ENCODE data around the gene ZBTB32.
A peak's percentile ranks its signal among the peaks of the same experiment; 100 is the strongest.
"Not testable (repeated sequence)": the region's sequence is repeated elsewhere in the genome, so short reads cannot be mapped to it uniquely, and the experiment has no call there.

Gene ZBTB32

DNA sequence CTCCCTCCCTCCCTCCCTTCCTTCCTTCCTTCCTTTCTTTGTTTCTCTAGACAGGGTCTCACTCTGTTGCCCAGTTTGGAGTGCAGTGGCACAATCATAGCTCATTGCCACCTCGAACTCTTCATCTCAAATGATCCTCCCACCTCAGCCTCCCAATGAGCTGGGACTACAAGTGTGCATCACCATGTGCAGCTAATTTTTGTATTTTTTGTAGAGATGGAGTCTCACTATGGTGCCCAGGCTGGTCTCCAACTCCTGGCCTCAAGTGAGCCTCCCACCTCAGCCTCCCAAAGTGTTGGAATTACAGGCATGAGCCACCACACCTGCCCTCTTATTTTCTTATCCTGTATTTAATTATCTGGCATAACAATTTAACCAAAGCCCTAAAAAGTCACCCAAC lies 33.7 kb upstream of the ZBTB32 start:
- Histone ChIP-seq H3K27ac (ENCODE audit: low read length) (no peak overlapping the region), H3K4me1 (ENCODE audit: insufficient read depth, low read length) (no peaks in the 10 kb centered on the region), H3K9me3 (ENCODE audit: insufficient read depth, low read depth, low read length) (no peaks in the 10 kb centered on the region), H3K36me3 (ENCODE audit: insufficient read depth, low read depth, low read length) (no peaks in the 10 kb centered on the region), H3K27me3 (ENCODE audit: insufficient read depth, low read length) (peaks cover 36% of the 10 kb centered on the region), H3K9ac (ENCODE audit: low read depth, low read length) (no peak overlapping the region), H3K4me3 (ENCODE audit: low read length) (no peak overlapping the region)

DNA sequence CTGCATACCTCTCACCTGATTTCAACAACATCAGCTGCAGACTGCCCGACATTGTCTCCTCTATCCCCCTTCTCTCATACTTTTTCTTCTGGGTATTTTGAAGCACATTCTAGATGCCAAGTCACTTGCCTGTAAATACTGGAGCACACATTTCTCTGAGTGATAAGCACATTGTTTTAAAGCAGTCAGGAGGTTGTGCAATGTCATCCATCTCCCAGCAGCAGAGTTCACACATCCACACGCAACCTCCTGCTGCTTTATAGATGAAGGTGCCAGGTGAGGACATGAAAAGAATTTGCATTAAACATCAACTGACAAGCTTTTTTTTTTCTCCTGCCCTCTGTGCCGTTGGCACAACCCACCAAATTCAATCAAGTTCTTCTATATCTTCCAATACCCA lies 32.5 kb upstream of the ZBTB32 start:
- Histone ChIP-seq H3K9me3 (ENCODE audit: insufficient read depth, low read depth, low read length) (no peaks in the 10 kb centered on the region), H3K4me3 (ENCODE audit: low read length) (no peak overlapping the region), H3K27me3 (ENCODE audit: insufficient read depth, low read length) (peaks cover 36% of the 10 kb centered on the region), H3K36me3 (ENCODE audit: insufficient read depth, low read depth, low read length) (no peaks in the 10 kb centered on the region), H3K27ac (ENCODE audit: low read length) (no peak overlapping the region), H3K4me1 (ENCODE audit: insufficient read depth, low read length) (no peaks in the 10 kb centered on the region), H3K9ac (ENCODE audit: low read depth, low read length) (no peak overlapping the region)

DNA sequence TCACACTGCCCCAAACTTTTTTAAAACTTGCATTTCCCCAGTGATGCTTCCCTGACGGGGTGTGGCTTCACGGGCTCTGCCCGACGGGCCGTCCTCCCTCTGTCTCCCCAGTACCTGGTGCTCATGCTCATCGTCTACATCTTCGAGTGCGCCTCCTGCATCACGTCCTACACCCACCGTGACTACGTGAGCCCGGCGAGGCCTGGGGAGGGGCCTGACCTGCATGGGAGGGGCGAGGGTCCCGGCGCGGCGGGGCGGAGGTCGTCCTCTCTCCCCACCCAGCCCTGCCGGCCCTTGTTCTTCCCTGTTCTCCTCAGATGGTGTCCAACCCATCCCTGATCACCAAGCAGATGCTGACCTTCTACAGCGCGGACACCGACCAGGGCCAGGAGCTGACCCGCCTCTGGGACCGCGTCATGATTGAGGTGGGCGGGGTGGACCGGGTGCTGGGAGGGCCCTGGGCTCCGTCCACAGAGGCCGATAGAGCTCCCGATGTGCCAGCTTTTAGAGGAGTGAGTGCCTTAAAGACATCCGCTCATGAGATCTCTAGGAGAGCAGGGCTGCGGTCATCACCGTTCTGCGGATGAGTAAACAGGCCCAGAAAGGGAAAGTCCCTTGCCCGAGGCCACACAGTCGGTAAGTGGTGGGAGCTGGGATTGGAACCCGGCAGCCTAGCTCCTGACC lies 31.1 kb upstream of the ZBTB32 start:
- no peaks in the 10 kb centered on the region for H3K36me3 ChIP-seq (ENCODE audit: insufficient read depth, low read depth, low read length)
- H3K4me1 ChIP-seq (ENCODE audit: insufficient read depth, low read length) = no peaks in the 10 kb centered on the region
- H3K27ac ChIP-seq (ENCODE audit: low read length) = no peak overlapping the region
- peak overlapping the region; percentile 75 for H3K4me3 ChIP-seq (ENCODE audit: low read length)
- no peaks in the 10 kb centered on the region for H3K9me3 ChIP-seq (ENCODE audit: insufficient read depth, low read depth, low read length)
- peak overlapping the region; percentile 38; the same call in 1 of the 2 replicates for H3K9ac ChIP-seq (ENCODE audit: low read depth, low read length)
- H3K27me3 ChIP-seq (ENCODE audit: insufficient read depth, low read length) = peaks cover 36% of the 10 kb centered on the region

DNA sequence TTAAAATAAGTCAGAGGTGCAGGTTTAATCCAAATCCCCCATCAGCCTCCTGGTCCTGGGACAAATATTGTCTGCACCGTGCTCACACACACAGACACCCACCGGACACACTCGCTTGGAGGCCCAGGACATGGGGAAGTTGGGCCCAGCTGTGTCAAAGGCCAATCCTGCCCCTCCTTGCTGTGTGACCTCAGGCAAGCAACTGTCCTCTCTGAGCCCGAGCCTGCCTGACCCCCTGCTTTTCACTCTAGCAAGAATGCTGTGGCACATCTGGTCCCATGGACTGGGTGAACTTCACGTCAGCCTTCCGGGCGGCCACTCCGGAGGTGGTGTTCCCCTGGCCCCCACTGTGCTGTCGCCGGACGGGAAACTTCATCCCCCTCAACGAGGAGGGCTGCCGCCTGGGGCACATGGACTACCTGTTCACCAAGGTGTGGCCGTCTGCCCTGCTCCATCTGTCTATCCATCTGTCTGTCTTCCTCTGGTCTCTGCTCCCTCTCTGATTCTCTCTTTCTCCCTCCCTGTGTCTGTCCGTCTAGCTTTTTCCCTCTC lies 28.7 kb upstream of the ZBTB32 start:
- no peaks in the 10 kb centered on the region for H3K36me3 ChIP-seq (ENCODE audit: insufficient read depth, low read depth, low read length)
- no peak overlapping the region for H3K27ac ChIP-seq (ENCODE audit: low read length)
- peaks cover 25% of the 10 kb centered on the region for H3K27me3 ChIP-seq (ENCODE audit: insufficient read depth, low read length)
- no peaks in the 10 kb centered on the region for H3K4me1 ChIP-seq (ENCODE audit: insufficient read depth, low read length)
- no peak overlapping the region for H3K9ac ChIP-seq (ENCODE audit: low read depth, low read length)
- no peak overlapping the region for H3K4me3 ChIP-seq (ENCODE audit: low read length)
- no peaks in the 10 kb centered on the region for H3K9me3 ChIP-seq (ENCODE audit: insufficient read depth, low read depth, low read length)

DNA sequence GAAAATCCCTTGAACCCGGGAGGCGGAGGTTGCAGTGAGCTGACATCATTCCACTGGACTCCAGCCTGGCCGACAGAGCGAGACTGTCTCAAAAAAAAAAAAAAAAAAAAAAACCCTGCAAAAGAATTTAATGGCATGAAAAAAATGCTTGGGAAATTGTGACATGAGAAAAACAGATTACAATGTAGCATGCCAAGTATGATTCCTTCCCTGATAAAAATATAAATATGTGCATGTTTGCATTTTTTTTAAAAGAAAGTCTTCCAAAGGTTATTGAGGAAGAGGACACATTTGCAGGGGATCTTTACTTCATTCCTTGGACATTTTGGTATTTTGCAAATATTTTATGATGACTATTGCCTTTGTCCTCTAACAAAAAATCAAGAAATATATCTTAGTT lies 14.5 kb upstream of the ZBTB32 start:
- no peaks in the 10 kb centered on the region for H3K36me3 ChIP-seq (ENCODE audit: insufficient read depth, low read depth, low read length)
- H3K4me3 ChIP-seq (ENCODE audit: low read length) = no peak overlapping the region
- no peaks in the 10 kb centered on the region for H3K27me3 ChIP-seq (ENCODE audit: insufficient read depth, low read length)
- H3K9me3 ChIP-seq (ENCODE audit: insufficient read depth, low read depth, low read length) = no peaks in the 10 kb centered on the region
- H3K27ac ChIP-seq (ENCODE audit: low read length) = no peak overlapping the region
- no peaks in the 10 kb centered on the region for H3K4me1 ChIP-seq (ENCODE audit: insufficient read depth, low read length)
- H3K9ac ChIP-seq (ENCODE audit: low read depth, low read length) = no peak overlapping the region

DNA sequence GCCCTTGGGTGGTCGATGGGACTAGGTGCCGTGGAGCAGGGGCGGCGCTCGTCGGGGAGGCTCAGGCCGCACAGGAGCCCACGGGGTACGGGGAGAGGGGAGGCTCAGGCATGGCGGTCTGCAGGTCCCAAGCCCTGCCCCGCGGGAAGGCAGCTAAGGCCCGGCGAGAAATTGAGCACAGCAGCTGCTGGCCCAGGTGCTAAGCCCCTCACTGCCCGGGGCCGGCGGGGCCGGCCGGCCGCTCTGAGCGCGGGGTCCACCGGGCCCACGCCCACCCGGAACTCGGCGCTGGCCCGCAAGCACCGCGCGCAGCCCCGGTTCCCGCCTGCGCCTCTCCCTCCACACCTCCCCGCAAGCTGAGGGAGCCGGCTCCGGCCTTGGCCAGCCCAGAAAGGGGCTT lies 13.3 kb upstream of the ZBTB32 start:
- not testable (repeated sequence) for H3K36me3 ChIP-seq (ENCODE audit: insufficient read depth, low read depth, low read length); H3K27me3 ChIP-seq (ENCODE audit: insufficient read depth, low read length); H3K9ac ChIP-seq (ENCODE audit: low read depth, low read length); H3K4me3 ChIP-seq (ENCODE audit: low read length); H3K9me3 ChIP-seq (ENCODE audit: insufficient read depth, low read depth, low read length); H3K27ac ChIP-seq (ENCODE audit: low read length); H3K4me1 ChIP-seq (ENCODE audit: insufficient read depth, low read length)

DNA sequence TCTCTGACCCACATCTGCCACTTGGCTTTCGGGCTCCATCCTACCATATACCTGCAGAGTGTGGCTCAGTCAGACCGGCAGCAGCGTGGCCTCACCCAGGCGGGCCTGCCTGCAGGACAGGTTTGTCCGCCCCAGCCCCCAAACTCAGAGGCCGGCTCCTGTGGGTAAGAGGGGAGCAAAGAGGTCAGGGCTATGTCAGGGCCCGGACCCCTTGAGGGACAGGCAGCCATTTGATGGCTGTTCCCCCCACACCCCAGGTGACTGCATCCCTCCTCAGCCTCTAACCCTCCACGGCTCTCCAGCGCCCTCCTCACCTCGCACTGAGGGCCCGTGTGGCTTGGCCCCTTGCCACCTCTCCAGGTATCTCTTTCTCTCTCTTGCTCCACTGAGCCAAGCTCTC lies 12.3 kb upstream of the ZBTB32 start:
- no peak overlapping the region for H3K4me3 ChIP-seq (ENCODE audit: low read length)
- no peaks in the 10 kb centered on the region for H3K27me3 ChIP-seq (ENCODE audit: insufficient read depth, low read length)
- no peak overlapping the region for H3K27ac ChIP-seq (ENCODE audit: low read length)
- no peaks in the 10 kb centered on the region for H3K36me3 ChIP-seq (ENCODE audit: insufficient read depth, low read depth, low read length)
- H3K4me1 ChIP-seq (ENCODE audit: insufficient read depth, low read length) = no peaks in the 10 kb centered on the region
- H3K9ac ChIP-seq (ENCODE audit: low read depth, low read length) = no peak overlapping the region
- H3K9me3 ChIP-seq (ENCODE audit: insufficient read depth, low read depth, low read length) = no peaks in the 10 kb centered on the region

DNA sequence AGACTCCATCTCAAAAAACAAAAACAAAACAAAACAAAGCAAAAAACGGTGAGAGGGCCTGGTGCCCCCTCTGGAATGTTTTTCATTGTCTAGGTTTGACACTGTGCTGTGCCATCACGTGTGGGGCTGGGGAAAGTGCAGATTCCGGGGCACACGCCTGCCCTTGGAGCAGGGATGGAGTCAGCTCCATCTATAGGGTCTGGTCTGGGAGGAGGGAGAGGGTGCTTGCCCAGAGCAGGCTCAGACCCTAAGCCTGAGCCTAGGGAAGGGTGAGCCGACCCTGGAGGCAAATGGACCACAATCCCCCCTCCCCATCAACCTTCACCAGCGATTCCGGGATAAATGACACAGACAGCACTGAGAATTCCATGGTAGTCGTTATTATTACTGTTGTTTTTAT lies 10.9 kb upstream of the ZBTB32 start:
- no peak overlapping the region for H3K27ac ChIP-seq (ENCODE audit: low read length)
- no peaks in the 10 kb centered on the region for H3K9me3 ChIP-seq (ENCODE audit: insufficient read depth, low read depth, low read length)
- H3K4me1 ChIP-seq (ENCODE audit: insufficient read depth, low read length) = no peaks in the 10 kb centered on the region
- H3K36me3 ChIP-seq (ENCODE audit: insufficient read depth, low read depth, low read length) = no peaks in the 10 kb centered on the region
- no peaks in the 10 kb centered on the region for H3K27me3 ChIP-seq (ENCODE audit: insufficient read depth, low read length)
- no peak overlapping the region for H3K4me3 ChIP-seq (ENCODE audit: low read length)
- no peak overlapping the region for H3K9ac ChIP-seq (ENCODE audit: low read depth, low read length)

DNA sequence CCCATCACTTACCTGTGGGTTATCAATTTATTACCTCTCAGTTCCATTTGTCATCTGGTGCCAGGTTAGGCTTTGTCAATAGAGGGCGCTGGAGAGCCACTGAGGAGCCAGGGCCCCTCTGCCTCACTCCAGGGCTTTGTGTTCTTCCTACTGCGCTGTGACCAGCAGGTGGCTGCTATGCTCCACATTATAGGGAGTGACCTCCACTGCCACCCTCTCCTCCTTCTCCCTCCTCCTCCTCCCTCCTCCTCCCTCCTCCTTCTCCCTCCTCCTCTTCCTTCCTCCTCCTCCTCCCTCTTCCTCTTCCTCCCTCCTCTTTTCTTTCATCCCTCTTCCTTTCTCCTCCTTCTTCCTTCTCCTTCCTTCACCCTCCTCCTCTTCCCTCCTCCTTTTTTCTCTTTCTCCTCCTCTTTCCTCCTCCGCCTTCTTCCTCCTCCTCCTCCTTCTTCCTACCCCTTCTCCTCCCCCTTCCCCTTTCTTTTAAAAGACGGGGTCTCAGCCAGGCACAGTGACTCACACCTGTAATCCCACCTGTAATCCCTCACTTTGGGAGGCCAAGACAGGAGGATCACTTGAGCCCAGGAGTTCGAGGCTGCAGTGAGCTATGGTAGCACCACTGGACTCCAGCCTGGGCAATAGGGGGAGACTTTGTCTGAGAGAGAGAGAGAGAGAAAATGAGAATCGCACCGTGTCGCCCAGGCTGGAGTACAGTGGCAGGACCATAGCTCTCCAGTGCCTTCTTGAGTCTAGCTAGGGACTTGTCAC lies 10.3 kb upstream of the ZBTB32 start:
- H3K4me3 ChIP-seq (ENCODE audit: low read length) = no peak overlapping the region
- no peak overlapping the region for H3K27ac ChIP-seq (ENCODE audit: low read length)
- no peaks in the 10 kb centered on the region for H3K9me3 ChIP-seq (ENCODE audit: insufficient read depth, low read depth, low read length)
- no peaks in the 10 kb centered on the region for H3K27me3 ChIP-seq (ENCODE audit: insufficient read depth, low read length)
- no peak overlapping the region for H3K9ac ChIP-seq (ENCODE audit: low read depth, low read length)
- H3K36me3 ChIP-seq (ENCODE audit: insufficient read depth, low read depth, low read length) = no peaks in the 10 kb centered on the region
- H3K4me1 ChIP-seq (ENCODE audit: insufficient read depth, low read length) = no peaks in the 10 kb centered on the region

DNA sequence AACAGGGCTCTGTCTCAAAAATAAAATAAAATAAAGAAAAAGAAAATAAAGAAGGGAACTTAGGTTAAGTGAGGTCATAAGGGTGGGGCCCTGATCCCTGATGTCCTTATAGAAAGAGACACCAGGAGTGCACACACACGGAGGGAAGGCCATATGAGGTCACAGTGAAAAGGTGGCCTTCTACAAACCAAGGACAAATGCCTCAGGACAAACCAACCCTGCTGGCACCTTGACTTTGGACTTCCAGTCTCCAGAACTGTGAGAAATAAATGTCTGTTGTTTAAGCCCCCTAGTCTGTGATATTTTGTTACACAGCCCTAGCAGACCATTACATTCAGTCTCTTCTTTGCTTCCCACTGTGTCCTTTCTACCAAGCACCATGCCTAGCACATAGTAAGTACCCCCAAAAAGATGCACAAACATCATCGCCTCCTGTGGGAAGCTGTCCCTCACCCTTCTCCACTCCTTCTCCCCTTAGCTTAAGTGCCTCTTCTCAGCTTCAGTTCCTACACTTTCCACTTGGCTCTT lies 8.4 kb upstream of the ZBTB32 start:
- no peaks in the 10 kb centered on the region for H3K9me3 ChIP-seq (ENCODE audit: insufficient read depth, low read depth, low read length)
- no peaks in the 10 kb centered on the region for H3K36me3 ChIP-seq (ENCODE audit: insufficient read depth, low read depth, low read length)
- no peak overlapping the region for H3K4me3 ChIP-seq (ENCODE audit: low read length)
- H3K27ac ChIP-seq (ENCODE audit: low read length) = no peak overlapping the region
- no peaks in the 10 kb centered on the region for H3K4me1 ChIP-seq (ENCODE audit: insufficient read depth, low read length)
- no peaks in the 10 kb centered on the region for H3K27me3 ChIP-seq (ENCODE audit: insufficient read depth, low read length)
- H3K9ac ChIP-seq (ENCODE audit: low read depth, low read length) = no peak overlapping the region

DNA sequence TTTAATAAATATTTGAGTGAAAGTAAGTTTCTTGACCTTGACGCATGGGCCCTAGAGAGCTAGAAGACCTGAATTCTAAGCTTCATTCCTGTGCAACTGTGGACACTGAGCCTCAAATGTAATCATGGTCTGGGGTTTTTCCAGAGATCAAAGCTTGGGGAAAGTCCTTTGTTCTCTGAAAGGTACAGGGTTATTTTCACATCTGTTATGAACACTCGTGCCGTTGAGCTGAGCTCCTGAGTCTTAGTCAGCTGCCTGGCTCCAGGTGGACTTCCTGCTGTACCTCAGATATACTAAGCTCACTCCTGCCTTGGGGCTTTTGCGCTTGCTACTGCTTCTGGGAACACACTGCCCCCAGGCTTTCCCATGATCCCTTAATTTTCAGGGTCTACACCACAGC lies 7.5 kb upstream of the ZBTB32 start:
- Histone ChIP-seq H3K27me3 (ENCODE audit: insufficient read depth, low read length) (no peaks in the 10 kb centered on the region), H3K9me3 (ENCODE audit: insufficient read depth, low read depth, low read length) (no peaks in the 10 kb centered on the region), H3K36me3 (ENCODE audit: insufficient read depth, low read depth, low read length) (no peaks in the 10 kb centered on the region), H3K4me3 (ENCODE audit: low read length) (no peak overlapping the region), H3K4me1 (ENCODE audit: insufficient read depth, low read length) (no peaks in the 10 kb centered on the region), H3K27ac (ENCODE audit: low read length) (no peak overlapping the region), H3K9ac (ENCODE audit: low read depth, low read length) (no peak overlapping the region)

All from iPS-20b (cell line).